Karpas-422 (cell line): ENCODE results near the gene ARMC9. TPM values are rescaled to one million over a fixed set of nuclear protein-coding genes. Genes with fewer than 3 reads are reported as not detected.
"Not testable (repeated sequence)": the region's sequence is repeated elsewhere in the genome, so short reads cannot be mapped to it uniquely, and the experiment has no call there.

Experiments
- DNase-seq: peaks from one replicate; pipeline ENCODE4 v3.0.0-alpha.2; 2015
- H2AFZ ChIP-seq: fragments of 200-600 bp; sonication (generic); 2 replicates; pipeline ENCODE4 v1.6.1; 2014; ENCODE audit warnings: antibody characterized with exemption, low read length, mixed read lengths
- H3K27ac ChIP-seq: fragments of 200-600 bp; sonication (generic); 2 replicates; pipeline ENCODE4 v1.5.1; 2014; ENCODE audit warnings: mild to moderate bottlenecking, low read length, moderate library complexity
- H3K27me3 ChIP-seq: fragments of 200-600 bp; sonication (generic); 2 replicates; pipeline ENCODE4 v1.6.1; 2014; ENCODE audit warnings: low read length, mixed read lengths
- H3K36me3 ChIP-seq: fragments of 200-600 bp; sonication (generic); 2 replicates; pipeline ENCODE4 v1.6.1; 2014; ENCODE audit warnings: low read length, mixed read lengths; ENCODE audit not compliant: insufficient read depth
- H3K4me1 ChIP-seq: fragments of 200-600 bp; sonication (generic); 2 replicates; pipeline ENCODE4 v1.6.1; 2014; ENCODE audit warnings: mild to moderate bottlenecking, low read length, mixed read lengths
- H3K4me2 ChIP-seq: fragments of 200-600 bp; sonication (generic); 2 replicates; pipeline ENCODE4 v1.6.1; 2014; ENCODE audit warnings: low read length, low read depth, mild to moderate bottlenecking; ENCODE audit not compliant: poor library complexity, severe bottlenecking
- H3K4me3 ChIP-seq: fragments of 200-600 bp; sonication (generic); 2 replicates; pipeline ENCODE4 v1.5.1; 2014; ENCODE audit warnings: mild to moderate bottlenecking, antibody characterized with exemption, low read length, mixed read lengths
- H3K79me2 ChIP-seq: fragments of 200-600 bp; sonication (generic); 2 replicates; pipeline ENCODE4 v1.6.1; 2014; ENCODE audit warnings: mild to moderate bottlenecking, low read length, mixed read lengths
- H3K9ac ChIP-seq: fragments of 200-600 bp; sonication (generic); 2 replicates; pipeline ENCODE4 v1.6.0; 2014; ENCODE audit warnings: low read length
- H3K9me2 ChIP-seq: fragments of 200-600 bp; sonication (generic), shearing (Covaris generic); replicated peaks from 2 replicates; pipeline ENCODE4 v1.6.0; 2014; ENCODE audit warnings: mild to moderate bottlenecking, low read length, moderate library complexity; ENCODE audit not compliant: insufficient read depth
- H3K9me3 ChIP-seq: fragments of 300-700, 200-600 bp; sonication (generic); 2 replicates; pipeline ENCODE4 v1.6.1; 2014; ENCODE audit warnings: low read length, mixed read lengths
- H4K20me1 ChIP-seq: fragments of 200-600 bp; sonication (generic); 2 replicates; pipeline ENCODE4 v1.6.1; 2014; ENCODE audit warnings: mild to moderate bottlenecking, antibody characterized with exemption, low read length, low read depth; ENCODE audit not compliant: insufficient read depth
- total RNA-seq: library from RNA; depleted of rRNA; stranded (reverse); fragments of >200 nt; shearing (Covaris generic); gene quantifications from 2 replicates; pipeline ENCODE4 v1.2.3, GENCODE V29; 2014; ENCODE audit warnings: low replicate concordance

The ARMC9 gene
- total RNA-seq, 1 experiment from 2014 or later, result 7.7 TPM

GRCh38 chr2:231177156-231178025 is 21.0 kb upstream of the ARMC9 start:
- Histone ChIP-seq H3K9me2 (no peaks in the 10 kb centered on the region), H3K79me2 (no peaks in the 10 kb centered on the region), H4K20me1 (no peaks in the 10 kb centered on the region), H3K36me3 (peaks cover 9% of the 10 kb centered on the region; the same call in 1 of the 2 replicates), H3K4me2 (no peak overlapping the region), H3K27me3 (no peaks in the 10 kb centered on the region), H3K4me3 (no peak overlapping the region), H3K9me3 (no peaks in the 10 kb centered on the region), H3K9ac (no peak overlapping the region), H3K27ac (no peak overlapping the region), H3K4me1 (peaks cover 2% of the 10 kb centered on the region; the same call in 1 of the 2 replicates), H2AFZ (no peak overlapping the region)
- no peak for DNase-seq

DNA sequence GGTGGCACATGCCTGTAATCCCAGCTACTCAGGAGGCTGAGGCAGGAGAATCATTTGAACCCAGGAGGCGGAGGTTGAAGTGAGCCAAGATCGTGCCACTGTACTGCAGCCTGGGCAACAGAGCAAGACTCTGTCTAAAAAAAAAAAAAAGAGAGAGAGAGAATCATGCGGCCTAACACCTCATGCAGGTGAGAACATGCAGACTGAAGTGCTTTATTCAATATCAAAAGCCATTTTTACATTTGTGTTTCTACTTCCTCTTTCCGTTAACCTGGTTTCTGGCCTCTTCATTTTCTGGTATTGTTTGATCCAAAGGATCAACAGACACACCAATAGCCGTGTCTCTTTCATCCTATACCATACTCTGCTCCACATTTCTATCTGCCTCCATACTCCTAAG is 19.6 kb upstream of the ARMC9 start:
- H3K27ac ChIP-seq, H3K9ac ChIP-seq, H3K27me3 ChIP-seq, H3K79me2 ChIP-seq, H4K20me1 ChIP-seq, H3K9me2 ChIP-seq, H3K4me3 ChIP-seq, H3K4me1 ChIP-seq, H3K9me3 ChIP-seq, H3K36me3 ChIP-seq, H3K4me2 ChIP-seq, DNase-seq, H2AFZ ChIP-seq: not testable (repeated sequence)

- H2AFZ ChIP-seq, result no peak overlapping the region
- DNase-seq, result no peak
- H3K27ac ChIP-seq, result no peak overlapping the region
- no peaks in the 10 kb centered on the region for H3K27me3 ChIP-seq
- peaks cover 2% of the 10 kb centered on the region; the same call in 1 of the 2 replicates for H3K4me1 ChIP-seq
- no peak overlapping the region for H3K4me2 ChIP-seq
- no peaks in the 10 kb centered on the region for H3K9me3 ChIP-seq
- H3K36me3 ChIP-seq, result no peaks in the 10 kb centered on the region
- H3K79me2 ChIP-seq, result no peaks in the 10 kb centered on the region
- H3K4me3 ChIP-seq, result no peak overlapping the region
- no peak overlapping the region for H3K9ac ChIP-seq
- no peaks in the 10 kb centered on the region for H4K20me1 ChIP-seq
- H3K9me2 ChIP-seq, result no peaks in the 10 kb centered on the region
Measured at GRCh38 chr2:231181860-231182512, 16.4 kb upstream of the ARMC9 start.

DNA sequence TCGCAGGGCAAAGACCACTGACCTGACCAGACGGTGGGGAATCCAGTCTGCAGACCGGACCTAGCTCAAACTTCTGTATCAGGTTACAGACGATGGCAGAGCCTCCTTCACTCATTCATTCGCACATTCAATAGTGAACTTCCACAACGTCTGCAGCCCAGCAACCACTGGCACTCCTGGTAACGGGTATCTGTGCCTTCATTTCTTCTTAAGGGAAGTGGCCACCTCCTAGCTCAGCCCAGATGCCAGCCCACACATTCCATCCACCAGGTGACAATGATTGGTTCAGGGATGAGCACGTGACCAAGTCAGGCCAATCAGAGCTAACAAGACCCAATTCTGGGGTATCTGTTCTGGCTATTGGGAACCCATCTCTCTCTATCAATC is 15.9 kb upstream of the ARMC9 start:
- peaks cover 2% of the 10 kb centered on the region; the same call in 1 of the 2 replicates for H3K4me1 ChIP-seq
- H3K36me3 ChIP-seq, result no peaks in the 10 kb centered on the region
- no peaks in the 10 kb centered on the region for H3K79me2 ChIP-seq
- no peak overlapping the region for H3K27ac ChIP-seq
- H3K9me3 ChIP-seq, result no peaks in the 10 kb centered on the region
- H3K4me2 ChIP-seq, result no peak overlapping the region
- no peak overlapping the region for H3K9ac ChIP-seq
- no peak overlapping the region for H2AFZ ChIP-seq
- H4K20me1 ChIP-seq, result no peaks in the 10 kb centered on the region
- no peak for DNase-seq
- H3K9me2 ChIP-seq, result no peaks in the 10 kb centered on the region
- H3K4me3 ChIP-seq, result no peak overlapping the region
- H3K27me3 ChIP-seq, result no peaks in the 10 kb centered on the region

- no peak for DNase-seq
- H3K9me3 ChIP-seq, result no peaks in the 10 kb centered on the region
- H3K79me2 ChIP-seq, result no peaks in the 10 kb centered on the region
- no peak overlapping the region for H3K9ac ChIP-seq
- no peak overlapping the region for H3K4me2 ChIP-seq
- no peaks in the 10 kb centered on the region for H3K36me3 ChIP-seq
- no peaks in the 10 kb centered on the region for H3K27me3 ChIP-seq
- no peak overlapping the region for H3K27ac ChIP-seq
- H4K20me1 ChIP-seq, result no peaks in the 10 kb centered on the region
- H3K4me3 ChIP-seq, result no peak overlapping the region
- H3K4me1 ChIP-seq, result peaks cover 2% of the 10 kb centered on the region; the same call in 1 of the 2 replicates
- H2AFZ ChIP-seq, result no peak overlapping the region
- H3K9me2 ChIP-seq, result no peaks in the 10 kb centered on the region
Measured at GRCh38 chr2:231183851-231184250, 14.6 kb upstream of the ARMC9 start.

GRCh38 chr2:231184319-231184718 is 14.1 kb upstream of the ARMC9 start:
- H3K9me3 ChIP-seq, result no peaks in the 10 kb centered on the region
- H3K27me3 ChIP-seq, result no peaks in the 10 kb centered on the region
- H3K36me3 ChIP-seq, result no peaks in the 10 kb centered on the region
- no peak for DNase-seq
- H4K20me1 ChIP-seq, result no peaks in the 10 kb centered on the region
- H3K27ac ChIP-seq, result no peak overlapping the region
- no peaks in the 10 kb centered on the region for H3K9me2 ChIP-seq
- no peak overlapping the region for H3K4me3 ChIP-seq
- H3K79me2 ChIP-seq, result no peaks in the 10 kb centered on the region
- no peak overlapping the region for H2AFZ ChIP-seq
- no peak overlapping the region for H3K9ac ChIP-seq
- peaks cover 2% of the 10 kb centered on the region; the same call in 1 of the 2 replicates for H3K4me1 ChIP-seq
- no peak overlapping the region for H3K4me2 ChIP-seq

DNA sequence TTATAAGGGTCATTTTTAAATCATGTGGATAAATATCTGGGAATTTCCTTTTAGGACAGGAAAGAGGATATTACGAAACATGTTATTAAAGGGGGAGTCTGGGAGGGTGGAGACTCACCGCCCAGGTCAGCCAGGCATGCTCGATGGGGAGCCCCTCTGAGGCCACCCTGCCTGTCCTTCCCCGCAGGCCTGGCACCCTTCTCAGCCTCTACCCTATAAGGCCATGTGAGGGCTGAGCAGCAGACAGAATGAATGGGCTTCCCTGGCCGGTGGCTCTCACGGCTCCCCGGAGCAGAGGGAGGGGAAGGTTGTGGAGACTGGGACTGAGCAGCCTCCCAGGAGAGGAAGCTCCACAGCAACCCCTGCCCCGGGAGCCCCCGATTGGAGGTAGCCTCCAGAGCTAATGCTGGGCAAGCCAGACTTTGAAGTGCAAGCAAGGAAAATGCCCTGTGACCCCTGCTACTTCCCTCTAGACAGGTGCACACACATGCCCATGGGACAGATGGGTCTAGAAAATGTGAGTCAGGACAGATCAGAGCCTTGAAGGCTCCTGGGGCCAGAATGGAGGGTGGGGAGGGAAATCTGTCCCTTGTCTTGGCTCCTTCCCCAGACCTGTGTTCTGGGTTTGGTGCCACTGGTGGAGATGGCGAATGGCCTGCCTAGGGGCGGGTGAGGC is 13.2 kb upstream of the ARMC9 start:
- Histone ChIP-seq H3K4me1 (peaks cover 2% of the 10 kb centered on the region; the same call in 1 of the 2 replicates), H3K9me3 (no peaks in the 10 kb centered on the region), H3K27ac (no peak overlapping the region), H4K20me1 (no peaks in the 10 kb centered on the region), H3K4me2 (no peak overlapping the region), H3K79me2 (no peaks in the 10 kb centered on the region), H2AFZ (no peak overlapping the region), H3K4me3 (no peak overlapping the region), H3K9me2 (no peaks in the 10 kb centered on the region), H3K36me3 (no peaks in the 10 kb centered on the region), H3K27me3 (no peaks in the 10 kb centered on the region), H3K9ac (no peak overlapping the region)
- no peak for DNase-seq

- H3K27ac ChIP-seq, result no peak overlapping the region
- no peak overlapping the region for H3K4me2 ChIP-seq
- no peak overlapping the region for H3K4me3 ChIP-seq
- no peak overlapping the region for H3K9ac ChIP-seq
- no peak overlapping the region for H2AFZ ChIP-seq
- H3K9me2 ChIP-seq, result no peaks in the 10 kb centered on the region
- no peak for DNase-seq
- H3K4me1 ChIP-seq, result 0 out of 2 replicates have a peak, but pooled peaks cover 2% of the 10 kb centered on the region
- no peaks in the 10 kb centered on the region for H4K20me1 ChIP-seq
- H3K79me2 ChIP-seq, result no peaks in the 10 kb centered on the region
- no peaks in the 10 kb centered on the region for H3K27me3 ChIP-seq
- H3K36me3 ChIP-seq, result no peaks in the 10 kb centered on the region
- no peaks in the 10 kb centered on the region for H3K9me3 ChIP-seq
Measured at GRCh38 chr2:231185886-231186285, 12.5 kb upstream of the ARMC9 start.
